GM12872 (cell line): ENCODE results near the gene TLR7.

Source experiments
- TF ChIP-seq, protein P1 (sequence below): IDR thresholded peaks from 3 replicates; pipeline ENCODE4 v1.5.1; 2011; ENCODE audit warnings: low read depth, mild to moderate bottlenecking, low read length, moderate library complexity; ENCODE audit not compliant: insufficient read depth

TLR7 gene

GRCh38 chrX:12866451-12867377, at the start of gene TLR7:
TLR7 (plus strand) TSS chrX:12867072; CDS start chrX:12867579, 507 bp downstream.
- TF ChIP-seq, protein P1, sequence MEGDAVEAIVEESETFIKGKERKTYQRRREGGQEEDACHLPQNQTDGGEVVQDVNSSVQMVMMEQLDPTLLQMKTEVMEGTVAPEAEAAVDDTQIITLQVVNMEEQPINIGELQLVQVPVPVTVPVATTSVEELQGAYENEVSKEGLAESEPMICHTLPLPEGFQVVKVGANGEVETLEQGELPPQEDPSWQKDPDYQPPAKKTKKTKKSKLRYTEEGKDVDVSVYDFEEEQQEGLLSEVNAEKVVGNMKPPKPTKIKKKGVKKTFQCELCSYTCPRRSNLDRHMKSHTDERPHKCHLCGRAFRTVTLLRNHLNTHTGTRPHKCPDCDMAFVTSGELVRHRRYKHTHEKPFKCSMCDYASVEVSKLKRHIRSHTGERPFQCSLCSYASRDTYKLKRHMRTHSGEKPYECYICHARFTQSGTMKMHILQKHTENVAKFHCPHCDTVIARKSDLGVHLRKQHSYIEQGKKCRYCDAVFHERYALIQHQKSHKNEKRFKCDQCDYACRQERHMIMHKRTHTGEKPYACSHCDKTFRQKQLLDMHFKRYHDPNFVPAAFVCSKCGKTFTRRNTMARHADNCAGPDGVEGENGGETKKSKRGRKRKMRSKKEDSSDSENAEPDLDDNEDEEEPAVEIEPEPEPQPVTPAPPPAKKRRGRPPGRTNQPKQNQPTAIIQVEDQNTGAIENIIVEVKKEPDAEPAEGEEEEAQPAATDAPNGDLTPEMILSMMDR = no peak

GRCh38 chrX:12817528-12817927, 49.3 kb upstream of the TLR7 start:
- TF ChIP-seq, protein P1 = no peak

DNA sequence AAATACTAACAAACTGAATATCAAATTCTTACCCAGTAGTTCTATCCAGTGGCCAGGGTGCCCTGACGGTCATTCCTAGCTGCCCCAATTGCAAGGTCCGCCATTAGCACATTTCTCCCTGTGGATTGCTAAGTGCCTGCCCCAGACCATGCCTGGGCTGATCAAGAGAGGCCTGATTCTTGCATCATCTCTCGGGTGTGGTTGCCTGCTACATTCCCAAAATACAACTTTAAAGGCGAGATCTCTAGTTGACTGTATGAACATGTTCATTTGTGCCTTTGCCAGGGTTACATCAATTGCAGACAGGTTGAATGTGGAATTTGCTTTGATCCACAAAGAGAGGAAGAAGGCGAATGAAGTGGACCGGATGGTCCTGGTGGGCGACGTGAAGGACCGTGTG, 47.6 kb upstream of the TLR7 start:
- TF ChIP-seq, protein P1 = no peak

- TF ChIP-seq, protein P1 = no peak
These were observed 46.1 kb upstream of the TLR7 start for GRCh38 chrX:12820737-12821136.

- TF ChIP-seq, protein P1 = 0 out of 3 replicates have a peak, but pooled peaks have one; percentile 10
These were observed 41.9 kb upstream of the TLR7 start for GRCh38 chrX:12824944-12825343.

- TF ChIP-seq, protein P1 = no peak
These were observed 41.1 kb upstream of the TLR7 start for GRCh38 chrX:12825801-12826200.

GRCh38 chrX:12843061-12843667, 23.7 kb upstream of the TLR7 start:
- TF ChIP-seq, protein P1 = no peak
